Osteoblast (primary cell): ENCODE data around the gene COL7A1. TPM values are rescaled to one million over a fixed set of nuclear protein-coding genes. Genes with fewer than 3 reads are reported as not detected.
A peak's percentile ranks its signal among the peaks of the same experiment; 100 is the strongest.

Experiments used
- DNase-seq: peaks from one replicate; pipeline ENCODE4 v3.0.0; 2011; ENCODE audit warnings: low spot score, mixed read lengths; ENCODE audit not compliant: insufficient read length; ENCODE audit errors: missing footprints
- H2AFZ ChIP-seq: 2 replicates; pipeline ENCODE4 v1.6.0; 2011; ENCODE audit warnings: mild to moderate bottlenecking, low read length
- H3K27ac ChIP-seq: 2 replicates; pipeline ENCODE4 v1.5.1; 2011; ENCODE audit warnings: mild to moderate bottlenecking, low read depth, low read length, moderate library complexity
- H3K27me3 ChIP-seq: 2 replicates; pipeline ENCODE4 v1.6.0; 2012; ENCODE audit warnings: mild to moderate bottlenecking, control low read depth, inconsistent platforms, low read length, moderate library complexity; ENCODE audit not compliant: insufficient read depth
- H3K36me3 ChIP-seq: 2 replicates; pipeline ENCODE4 v1.5.1; 2011; ENCODE audit warnings: mild to moderate bottlenecking, low read length, control low read depth, moderate library complexity; ENCODE audit not compliant: insufficient read depth
- H3K4me1 ChIP-seq: 2 replicates; pipeline ENCODE4 v1.5.1; 2011; ENCODE audit warnings: mild to moderate bottlenecking, low read length, control low read depth, moderate library complexity; ENCODE audit not compliant: insufficient read depth
- H3K4me2 ChIP-seq: 2 replicates; pipeline ENCODE4 v1.6.0; 2011; ENCODE audit warnings: mild to moderate bottlenecking, low read length; ENCODE audit not compliant: insufficient read depth
- H3K4me3 ChIP-seq: fragments of 200-600 bp; sonication (generic); 3 replicates; pipeline ENCODE4 v1.5.1; 2012; ENCODE audit warnings: mild to moderate bottlenecking, low read length, inconsistent platforms; ENCODE audit not compliant: insufficient read depth
- H3K79me2 ChIP-seq: 2 replicates; pipeline ENCODE4 v1.6.0; 2012; ENCODE audit warnings: mild to moderate bottlenecking, low read length, control low read depth, inconsistent platforms; ENCODE audit not compliant: insufficient read depth
- H3K9me3 ChIP-seq: 2 replicates; pipeline ENCODE4 v1.5.1; 2011; ENCODE audit warnings: low read depth, low read length, control low read depth
- H4K20me1 ChIP-seq: 2 replicates; pipeline ENCODE4 v1.6.0; 2012; ENCODE audit warnings: mild to moderate bottlenecking, low read length, control low read depth; ENCODE audit not compliant: insufficient read depth
- CTCF ChIP-seq: IDR thresholded peaks from 2 replicates; pipeline ENCODE4 v1.5.1; 2011; ENCODE audit warnings: mild to moderate bottlenecking, low read depth, low read length, moderate library complexity; ENCODE audit errors: extremely low read depth
- total RNA-seq: library from RNA; depleted of rRNA; stranded (reverse); fragments of >200 nt; gene quantifications from 2 replicates; pipeline ENCODE4 v1.2.3, GENCODE V29; 2012

COL7A1 gene
- total RNA-seq, 1 donor, result 21.4 TPM

DNA sequence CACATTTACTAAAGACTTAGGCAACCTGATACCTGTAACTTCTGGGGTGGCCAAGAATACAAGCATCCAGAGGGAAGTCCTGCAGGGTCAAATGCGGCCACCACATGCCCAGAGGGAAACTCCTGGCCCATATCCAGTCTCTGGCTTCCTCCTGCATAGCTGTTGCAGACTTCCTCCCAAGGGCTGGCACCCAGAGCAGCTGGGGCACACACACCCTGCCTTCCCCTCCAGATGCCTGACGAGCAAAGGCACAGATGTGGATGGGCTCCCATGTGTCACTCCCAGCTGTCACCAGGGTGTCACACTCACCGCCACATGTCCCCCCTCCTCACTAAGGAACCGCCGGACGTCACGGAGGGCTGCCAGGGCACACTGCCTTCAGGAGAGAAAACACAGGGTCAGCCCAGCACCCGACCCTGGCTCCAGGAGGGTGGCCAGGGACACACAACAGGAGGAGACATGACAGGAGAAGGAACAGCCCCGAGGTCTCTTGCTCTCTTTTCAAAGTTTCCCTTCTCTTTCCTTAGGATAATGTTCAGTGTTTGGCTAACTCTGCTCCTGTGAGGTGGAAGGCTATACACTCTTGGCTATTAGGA is 51.8 kb downstream of the COL7A1 start:
- no peak for TF ChIP-seq CTCF
- Histone ChIP-seq H3K36me3 (peaks cover 13% of the 10 kb centered on the region), H3K9me3 (no peaks in the 10 kb centered on the region), H3K4me1 (no peaks in the 10 kb centered on the region), H3K27me3 (no peaks in the 10 kb centered on the region), H2AFZ (no peak overlapping the region), H3K4me2 (no peak overlapping the region), H4K20me1 (no peaks in the 10 kb centered on the region), H3K27ac (no peak overlapping the region), H3K79me2 (no peaks in the 10 kb centered on the region), H3K4me3 (no peak overlapping the region)
- DNase-seq, result no peak

DNA sequence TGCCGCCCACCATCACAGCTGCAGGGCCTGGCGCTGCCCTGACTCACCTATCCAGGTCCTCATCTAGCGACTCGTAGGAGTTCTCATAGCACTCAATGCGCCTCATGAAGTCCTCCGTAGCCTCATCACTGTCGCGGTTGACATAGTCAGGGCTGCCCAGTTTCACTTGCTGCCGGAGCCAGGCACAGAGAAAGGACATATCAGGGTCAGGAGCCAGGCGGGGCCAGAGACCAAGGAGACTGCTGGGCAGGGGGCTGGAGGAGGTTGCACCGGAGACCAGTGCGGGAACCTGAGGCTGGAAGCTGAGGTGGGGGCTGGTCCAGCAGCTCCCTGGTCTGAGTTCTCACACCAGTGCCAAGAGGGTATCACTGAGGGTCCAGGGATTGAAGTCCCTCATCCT is 56.7 kb downstream of the COL7A1 start:
- DNase-seq, result peak; percentile 44
- Histone ChIP-seq H3K27me3 (no peaks in the 10 kb centered on the region), H3K4me2 (no peak overlapping the region), H3K79me2 (no peaks in the 10 kb centered on the region), H3K27ac (no peak overlapping the region), H3K4me1 (no peaks in the 10 kb centered on the region), H3K36me3 (peaks cover 21% of the 10 kb centered on the region), H2AFZ (no peak overlapping the region), H3K4me3 (no peak overlapping the region), H4K20me1 (no peaks in the 10 kb centered on the region), H3K9me3 (no peaks in the 10 kb centered on the region)
- TF ChIP-seq CTCF, result no peak

- H3K4me1 ChIP-seq, result no peaks in the 10 kb centered on the region
- no peak overlapping the region for H3K4me2 ChIP-seq
- H3K27me3 ChIP-seq, result no peaks in the 10 kb centered on the region
- no peak for DNase-seq
- H3K4me3 ChIP-seq, result no peak overlapping the region
- no peak for TF ChIP-seq CTCF
- no peaks in the 10 kb centered on the region for H3K9me3 ChIP-seq
- no peak overlapping the region for H2AFZ ChIP-seq
- H3K27ac ChIP-seq, result no peak overlapping the region
- H3K79me2 ChIP-seq, result no peaks in the 10 kb centered on the region
- H3K36me3 ChIP-seq, result peaks cover 21% of the 10 kb centered on the region
- no peaks in the 10 kb centered on the region for H4K20me1 ChIP-seq
Measured at GRCh38 chr3:48536785-48537184, 58.3 kb downstream of the COL7A1 start.

DNA sequence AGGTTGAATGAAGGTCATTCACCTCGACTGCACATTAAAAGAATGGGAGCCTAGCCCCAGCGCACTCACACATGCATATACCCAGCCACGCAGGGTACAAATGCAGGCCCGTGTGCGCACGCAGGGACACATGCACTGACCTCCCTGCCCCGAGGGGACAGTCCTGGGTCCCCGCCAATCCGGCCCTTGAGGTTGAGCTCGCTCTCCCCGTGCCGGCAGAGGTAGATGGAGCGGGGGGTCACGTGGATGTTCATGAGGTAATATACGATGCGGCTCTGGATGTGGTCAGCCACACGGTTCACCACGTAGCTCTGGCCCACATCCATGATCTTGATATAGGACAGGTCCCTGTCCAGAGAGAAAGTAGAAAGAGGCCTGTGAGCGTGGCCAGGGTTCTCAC is 59.0 kb downstream of the COL7A1 start:
- Histone ChIP-seq H3K9me3 (no peaks in the 10 kb centered on the region), H3K36me3 (peaks cover 21% of the 10 kb centered on the region), H3K79me2 (no peaks in the 10 kb centered on the region), H2AFZ (no peak overlapping the region), H4K20me1 (no peaks in the 10 kb centered on the region), H3K27me3 (no peaks in the 10 kb centered on the region), H3K4me2 (no peak overlapping the region), H3K4me3 (no peak overlapping the region), H3K27ac (no peak overlapping the region), H3K4me1 (no peaks in the 10 kb centered on the region)
- no peak for DNase-seq
- no peak for TF ChIP-seq CTCF
